SK-N-SH treated with all-trans-retinoic acid at 6 μM for 48 hours (cell line): ENCODE measurements around the gene DNASE1L2.

Experiments
- SNAI2 ChIP-seq: fragments of 250-450 bp; sonication (Bioruptor Pico); IDR thresholded peaks from 2 replicates; pipeline ENCODE4 v1.5.0; 2020; ENCODE audit warnings: mild to moderate bottlenecking, moderate library complexity
- ZC3H10 ChIP-seq: fragments of 250-450 bp; sonication (Bioruptor Pico); IDR thresholded peaks from 2 replicates; pipeline ENCODE4 v1.5.1; 2021; ENCODE audit warnings: mild to moderate bottlenecking, moderate library complexity

DNA sequence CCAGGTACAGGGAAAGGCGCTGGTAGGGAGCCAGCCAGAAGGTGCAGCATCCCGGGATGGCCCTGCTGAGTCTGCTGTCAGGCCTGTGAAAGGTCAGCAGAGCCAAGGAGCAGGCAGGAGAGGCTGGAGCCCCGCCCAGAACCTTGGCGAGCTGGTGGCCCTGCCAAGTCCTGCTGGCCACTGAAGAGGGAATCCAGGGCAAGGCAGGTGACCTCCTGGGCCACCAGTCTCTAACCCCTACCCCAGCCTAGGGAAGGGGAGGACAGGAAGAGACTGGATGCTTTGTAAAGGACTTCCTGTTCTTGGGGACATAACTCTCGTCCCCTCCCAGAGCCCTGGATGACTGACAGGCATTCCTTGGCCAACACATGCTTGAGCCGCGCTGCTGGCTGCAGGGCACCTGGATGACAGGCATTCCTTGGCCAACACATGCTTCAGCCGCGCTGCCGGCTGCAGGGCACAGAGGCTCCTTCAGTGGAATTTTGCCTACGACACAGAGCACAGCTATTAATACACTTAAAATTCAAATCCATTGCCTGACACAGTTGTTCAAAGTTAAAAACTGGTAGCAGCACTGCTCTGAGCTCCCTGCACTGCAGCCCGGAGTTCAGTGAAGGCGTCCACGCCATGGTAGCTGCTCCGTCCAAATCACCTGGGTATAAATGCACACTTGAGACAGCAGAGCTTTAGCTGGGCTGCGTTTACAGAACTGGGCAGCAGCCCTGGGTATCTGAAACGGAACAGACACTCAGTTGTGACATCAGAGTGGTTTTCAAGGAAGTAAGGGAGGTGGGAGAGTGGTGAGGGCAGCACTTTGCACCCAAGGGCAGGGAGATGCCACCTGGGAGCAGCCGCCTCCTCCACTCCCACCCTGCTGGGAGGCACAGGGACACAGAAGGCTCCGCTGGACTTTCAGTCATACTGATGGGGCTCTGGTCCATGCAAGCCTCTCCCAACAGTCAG lies 23.6 kb upstream of the DNASE1L2 start:
- no peak for TF ChIP-seq SNAI2 (CRISPR knock-in tag)
- no peak for TF ChIP-seq ZC3H10
